Fibroblast of mammary gland (primary cell): Measurements from ENCODE around the gene WNT11.

Experiments used
- DNase-seq: peaks from one replicate; pipeline ENCODE4 v3.0.0-alpha.2; 2010; ENCODE audit warnings: low read depth
- H3K4me3 ChIP-seq: 2 replicates; pipeline ENCODE4 v1.5.1; 2011; ENCODE audit warnings: low read depth, mild to moderate bottlenecking, low read length, moderate library complexity; ENCODE audit not compliant: control insufficient read depth
- TF ChIP-seq, protein P1 (sequence below): conservative IDR thresholded peaks from 2 replicates; pipeline ENCODE4 v1.5.1; 2011; ENCODE audit warnings: low read depth, low read length, inconsistent platforms; ENCODE audit not compliant: control insufficient read depth, insufficient read depth

WNT11 gene

DNA sequence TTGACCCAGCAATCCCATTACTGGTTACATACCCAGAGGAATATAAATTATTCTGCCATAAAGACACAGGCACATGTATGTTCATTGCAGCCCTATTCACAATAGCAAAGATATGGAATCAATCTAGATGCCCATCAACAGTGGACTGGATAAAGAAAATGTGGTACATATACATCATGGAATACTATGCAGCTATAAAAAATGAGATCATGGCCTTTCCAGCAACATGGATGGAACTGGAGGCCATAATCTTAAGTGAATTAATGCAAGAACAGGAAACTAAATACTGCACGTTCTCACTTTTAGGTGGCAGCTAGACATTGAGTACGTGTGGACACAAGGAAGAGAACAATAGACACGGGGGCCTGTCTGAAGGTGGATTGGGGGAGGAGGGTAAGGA is 15.1 kb upstream of the WNT11 start:
- no peak for DNase-seq
- TF ChIP-seq, protein P1, sequence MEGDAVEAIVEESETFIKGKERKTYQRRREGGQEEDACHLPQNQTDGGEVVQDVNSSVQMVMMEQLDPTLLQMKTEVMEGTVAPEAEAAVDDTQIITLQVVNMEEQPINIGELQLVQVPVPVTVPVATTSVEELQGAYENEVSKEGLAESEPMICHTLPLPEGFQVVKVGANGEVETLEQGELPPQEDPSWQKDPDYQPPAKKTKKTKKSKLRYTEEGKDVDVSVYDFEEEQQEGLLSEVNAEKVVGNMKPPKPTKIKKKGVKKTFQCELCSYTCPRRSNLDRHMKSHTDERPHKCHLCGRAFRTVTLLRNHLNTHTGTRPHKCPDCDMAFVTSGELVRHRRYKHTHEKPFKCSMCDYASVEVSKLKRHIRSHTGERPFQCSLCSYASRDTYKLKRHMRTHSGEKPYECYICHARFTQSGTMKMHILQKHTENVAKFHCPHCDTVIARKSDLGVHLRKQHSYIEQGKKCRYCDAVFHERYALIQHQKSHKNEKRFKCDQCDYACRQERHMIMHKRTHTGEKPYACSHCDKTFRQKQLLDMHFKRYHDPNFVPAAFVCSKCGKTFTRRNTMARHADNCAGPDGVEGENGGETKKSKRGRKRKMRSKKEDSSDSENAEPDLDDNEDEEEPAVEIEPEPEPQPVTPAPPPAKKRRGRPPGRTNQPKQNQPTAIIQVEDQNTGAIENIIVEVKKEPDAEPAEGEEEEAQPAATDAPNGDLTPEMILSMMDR, result no peak
- no peak overlapping the region for H3K4me3 ChIP-seq

DNA sequence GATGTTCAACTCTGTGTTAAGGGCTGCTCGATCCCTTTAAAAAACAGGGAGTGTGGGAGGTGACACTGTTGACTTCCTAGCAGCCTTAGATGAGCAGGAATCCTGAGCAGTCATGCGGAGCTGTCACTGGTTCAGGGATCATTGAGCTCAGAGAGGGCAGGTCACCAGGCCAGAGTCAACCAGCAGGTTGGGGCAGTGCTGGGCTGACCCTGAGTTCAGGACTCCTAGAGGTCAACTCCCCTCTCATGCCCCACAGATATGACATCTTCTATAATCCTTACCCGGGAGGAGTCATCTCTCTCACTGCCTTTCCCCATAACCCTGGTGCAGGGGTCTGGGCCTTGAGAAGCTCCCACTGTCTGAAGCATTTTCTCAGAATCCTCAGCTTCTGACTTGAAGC is 12.9 kb upstream of the WNT11 start:
- TF ChIP-seq, protein P1, result no peak
- no peak overlapping the region for H3K4me3 ChIP-seq
- no peak for DNase-seq

DNA sequence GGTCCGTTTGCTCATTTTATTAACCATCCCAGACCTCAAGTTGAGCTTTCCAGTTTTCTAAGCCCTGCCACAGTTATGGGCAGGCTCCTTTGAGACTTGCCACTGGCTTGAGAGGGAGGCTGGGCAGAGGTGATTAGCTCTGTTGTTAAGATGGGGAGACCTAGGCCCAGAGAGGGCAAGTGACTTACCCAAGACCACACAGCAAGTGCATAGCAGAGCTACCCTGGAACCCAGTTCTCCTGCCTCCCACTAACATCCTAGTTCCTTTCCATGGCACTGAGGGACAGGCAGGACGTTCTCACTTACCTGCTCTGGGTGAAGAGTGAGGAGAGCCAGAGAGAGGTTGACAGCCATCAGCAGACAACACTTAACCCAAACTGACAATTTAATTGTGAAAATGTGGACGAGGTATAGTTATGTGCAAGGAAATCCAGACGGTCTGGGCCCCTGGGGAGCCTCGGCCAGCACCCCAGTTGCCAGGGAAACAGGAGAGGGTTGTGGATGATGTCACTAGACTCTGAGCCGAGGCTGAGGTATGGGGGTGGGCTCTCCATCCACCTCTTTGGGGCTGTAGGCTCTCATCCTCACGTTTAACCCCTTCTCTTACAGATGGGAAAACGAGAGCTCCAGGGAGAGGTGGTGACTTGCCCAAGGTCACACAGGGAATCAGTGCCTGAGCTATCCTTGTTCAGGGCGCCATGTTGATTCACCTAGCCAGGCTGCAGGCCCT is 12.3 kb upstream of the WNT11 start:
- TF ChIP-seq, protein P1, result no peak
- H3K4me3 ChIP-seq, result no peak overlapping the region
- no peak for DNase-seq

DNA sequence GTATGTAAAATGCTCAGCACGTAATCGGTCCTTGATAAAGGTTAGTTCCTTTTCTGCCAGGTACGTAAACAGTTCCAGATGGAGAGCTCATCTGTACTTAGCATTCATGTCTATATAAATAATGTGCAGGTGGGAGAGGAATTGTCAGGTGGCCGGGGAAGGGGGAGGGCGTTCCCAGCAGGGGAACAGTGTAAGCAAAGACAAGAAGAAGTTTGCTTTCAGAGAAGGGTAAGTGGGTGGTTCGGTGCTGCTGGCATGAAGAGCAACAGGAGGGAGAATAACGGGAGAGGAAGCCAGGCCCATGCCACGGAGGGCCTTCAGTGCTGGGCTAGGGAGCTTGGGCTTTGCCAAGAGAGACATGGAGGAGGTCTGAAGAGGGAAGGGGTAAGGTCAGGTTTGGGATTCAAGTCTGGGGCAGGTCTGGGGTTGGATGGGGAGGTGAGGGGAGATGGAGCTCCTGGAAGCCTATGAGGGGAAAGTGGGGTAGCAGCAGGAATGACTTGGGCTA is 11.4 kb upstream of the WNT11 start:
- no peak for DNase-seq
- H3K4me3 ChIP-seq, result no peak overlapping the region
- TF ChIP-seq, protein P1, result no peak

DNA sequence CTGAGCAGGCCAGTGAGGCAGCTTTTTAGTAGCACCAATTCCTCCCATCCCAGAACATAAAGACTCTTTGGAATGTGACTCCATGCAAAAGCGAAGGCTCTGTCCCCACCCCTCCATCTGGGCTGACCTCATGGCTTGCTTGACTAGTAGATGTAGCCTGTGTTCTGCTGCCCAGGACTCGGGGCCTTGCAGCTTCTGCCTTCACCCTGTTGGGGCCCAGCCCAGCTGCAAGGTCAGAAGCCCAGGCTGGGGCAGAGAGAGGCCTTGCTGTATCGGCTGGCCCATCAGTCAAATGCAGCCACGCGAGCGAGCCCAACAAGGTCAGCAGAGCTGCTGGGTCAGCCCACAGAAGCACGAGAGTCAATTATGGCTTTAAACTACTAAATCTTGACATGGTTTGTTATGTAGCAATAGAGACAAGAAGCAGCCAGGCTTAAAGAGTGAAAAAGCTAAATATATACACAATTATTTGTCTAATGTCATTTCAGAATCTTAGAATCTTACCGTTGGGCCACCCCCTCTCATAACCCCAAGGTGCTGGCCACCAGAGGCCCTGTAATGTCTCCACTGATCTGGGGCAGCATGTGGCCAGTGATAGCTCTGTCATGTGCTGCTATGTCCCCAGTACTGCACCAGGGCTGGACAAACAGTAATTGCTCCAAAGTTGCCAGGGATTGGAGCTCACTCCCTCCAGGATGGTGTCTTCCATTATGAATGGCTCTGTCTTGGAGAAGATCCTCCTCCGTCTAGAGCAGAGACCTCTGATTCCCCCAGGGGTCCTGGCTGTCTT is 10.4 kb upstream of the WNT11 start:
- TF ChIP-seq, protein P1, result no peak
- no peak overlapping the region for H3K4me3 ChIP-seq
- DNase-seq, result no peak

DNA sequence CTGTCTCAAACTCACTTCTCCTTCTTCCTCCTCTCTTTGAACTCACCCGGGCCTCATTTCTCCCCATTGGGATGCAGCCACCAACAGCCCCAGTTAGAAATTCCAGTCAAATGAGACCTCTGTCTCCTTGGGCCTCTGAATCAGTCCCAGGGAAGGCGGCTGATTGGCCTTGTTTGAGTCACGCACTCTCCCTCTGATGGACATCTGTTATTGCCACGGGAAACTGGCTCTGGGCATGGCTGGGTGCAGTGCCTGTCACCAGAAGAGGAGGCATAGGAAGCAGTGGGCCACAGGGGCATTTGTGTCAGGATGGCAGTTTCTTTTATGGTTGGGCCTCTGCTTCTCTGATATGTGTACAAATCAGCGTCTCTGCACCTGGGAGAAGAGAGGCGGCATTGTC is 9.6 kb upstream of the WNT11 start:
- DNase-seq, result peak; percentile 50
- TF ChIP-seq, protein P1, result no peak
- H3K4me3 ChIP-seq, result no peak overlapping the region
